ENCODE data around the gene SUN2.

SUN2 gene

GRCh38 chr22:38720350-38720749 lies 35.4 kb downstream of the SUN2 start:
- Histone ChIP-seq H2BK120ac (ENCODE audit: low read depth, low read length) (no peak overlapping the region), H3K4me3 (ENCODE audit: low read length) (no peak overlapping the region), H3K79me2 (ENCODE audit: control insufficient read depth, insufficient read depth, low read length) (peaks cover 5% of the 10 kb centered on the region), H3K56ac (ENCODE audit: low read length) (no peak overlapping the region), H2BK15ac (replicated peaks; ENCODE audit: low read depth) (no peak overlapping the region), H4K8ac (ENCODE audit: low read depth, low read length) (no peak overlapping the region), H3K9ac (ENCODE audit: low read length) (no peak overlapping the region), H2AK5ac (ENCODE audit: low read length) (no peak overlapping the region), H3K27me3 (ENCODE audit: insufficient read depth, low read length, poor library complexity) (no peaks in the 10 kb centered on the region), H3K27ac (ENCODE audit: low read depth, low read length) (no peak overlapping the region), H3K4me2 (ENCODE audit: low read length) (no peak overlapping the region), H3K36me3 (ENCODE audit: control insufficient read depth, insufficient read depth, low read length) (peaks cover 7% of the 10 kb centered on the region), H3K18ac (ENCODE audit: low read length) (no peak overlapping the region), H3K4ac (ENCODE audit: low read depth, low read length) (no peak overlapping the region), H3K4me1 (ENCODE audit: control insufficient read depth, low read depth, low read length) (no peaks in the 10 kb centered on the region), H2BK5ac (ENCODE audit: low read length) (no peak overlapping the region), H3K23ac (ENCODE audit: low read length) (no peak overlapping the region), H4K5ac (ENCODE audit: low read length) (no peak overlapping the region), H3K79me1 (ENCODE audit: low read length) (peaks cover 8% of the 10 kb centered on the region)
- no CpG with 5 or more reads among the region's 3 CpGs for WGBS (ENCODE audit: extremely low coverage, insufficient coverage, low lambda C conversion rate)
- no peak for DNase-seq

GRCh38 chr22:38719196-38719595 lies 36.6 kb downstream of the SUN2 start:
- Histone ChIP-seq H4K5ac (ENCODE audit: low read length) (no peak overlapping the region), H3K27ac (ENCODE audit: low read depth, low read length) (no peak overlapping the region), H3K36me3 (ENCODE audit: control insufficient read depth, insufficient read depth, low read length) (peaks cover 4% of the 10 kb centered on the region)

GRCh38 chr22:38718414-38718813 lies 37.4 kb downstream of the SUN2 start:
- H2BK15ac ChIP-seq (replicated peaks; ENCODE audit: low read depth), result no peak overlapping the region
- H3K23ac ChIP-seq (ENCODE audit: low read length), result no peak overlapping the region
- peaks cover 3% of the 10 kb centered on the region for H3K36me3 ChIP-seq (ENCODE audit: control insufficient read depth, insufficient read depth, low read length)
- H3K27me3 ChIP-seq (ENCODE audit: insufficient read depth, low read length, poor library complexity), result no peaks in the 10 kb centered on the region
- WGBS (ENCODE audit: extremely low coverage, insufficient coverage, low lambda C conversion rate), result no CpG with 5 or more reads among the region's 6 CpGs
- H3K79me2 ChIP-seq (ENCODE audit: control insufficient read depth, insufficient read depth, low read length), result peaks cover 22% of the 10 kb centered on the region
- H2AK5ac ChIP-seq (ENCODE audit: low read length), result no peak overlapping the region
- no peak overlapping the region for H4K5ac ChIP-seq (ENCODE audit: low read length)
- H3K4me1 ChIP-seq (ENCODE audit: control insufficient read depth, low read depth, low read length), result peaks cover 9% of the 10 kb centered on the region
- peak; percentile 88 for DNase-seq
- no peak overlapping the region for H3K4me3 ChIP-seq (ENCODE audit: low read length)
- no peak overlapping the region for H3K56ac ChIP-seq (ENCODE audit: low read length)
- no peak overlapping the region for H2BK120ac ChIP-seq (ENCODE audit: low read depth, low read length)
- peaks cover 19% of the 10 kb centered on the region for H3K79me1 ChIP-seq (ENCODE audit: low read length)
- no peak overlapping the region for H3K4ac ChIP-seq (ENCODE audit: low read depth, low read length)
- no peak overlapping the region for H3K18ac ChIP-seq (ENCODE audit: low read length)
- no peak overlapping the region for H2BK5ac ChIP-seq (ENCODE audit: low read length)
- no peak overlapping the region for H3K27ac ChIP-seq (ENCODE audit: low read depth, low read length)
- H3K9ac ChIP-seq (ENCODE audit: low read length), result no peak overlapping the region
- H3K4me2 ChIP-seq (ENCODE audit: low read length), result no peak overlapping the region
- no peak overlapping the region for H4K8ac ChIP-seq (ENCODE audit: low read depth, low read length)

More at GRCh38 chr22:38719196-38719595, 36.6 kb downstream of the SUN2 start:
- WGBS (ENCODE audit: extremely low coverage, insufficient coverage, low lambda C conversion rate), result no CpG with 5 or more reads among the region's 6 CpGs
- no peak for DNase-seq
- peaks cover 18% of the 10 kb centered on the region for H3K79me1 ChIP-seq (ENCODE audit: low read length)
- H3K4me1 ChIP-seq (ENCODE audit: control insufficient read depth, low read depth, low read length), result peaks cover 4% of the 10 kb centered on the region
- H3K18ac ChIP-seq (ENCODE audit: low read length), result no peak overlapping the region
- no peak overlapping the region for H2BK5ac ChIP-seq (ENCODE audit: low read length)
- no peak overlapping the region for H3K4ac ChIP-seq (ENCODE audit: low read depth, low read length)
- H2BK15ac ChIP-seq (replicated peaks; ENCODE audit: low read depth), result no peak overlapping the region
- peaks cover 16% of the 10 kb centered on the region for H3K79me2 ChIP-seq (ENCODE audit: control insufficient read depth, insufficient read depth, low read length)
- H3K9ac ChIP-seq (ENCODE audit: low read length), result no peak overlapping the region
- no peak overlapping the region for H2BK120ac ChIP-seq (ENCODE audit: low read depth, low read length)
- no peak overlapping the region for H3K4me3 ChIP-seq (ENCODE audit: low read length)
- H4K8ac ChIP-seq (ENCODE audit: low read depth, low read length), result no peak overlapping the region
- H3K4me2 ChIP-seq (ENCODE audit: low read length), result no peak overlapping the region
- no peak overlapping the region for H2AK5ac ChIP-seq (ENCODE audit: low read length)
- H3K27me3 ChIP-seq (ENCODE audit: insufficient read depth, low read length, poor library complexity), result no peaks in the 10 kb centered on the region
- no peak overlapping the region for H3K56ac ChIP-seq (ENCODE audit: low read length)
- no peak overlapping the region for H3K23ac ChIP-seq (ENCODE audit: low read length)

- H3K18ac ChIP-seq (ENCODE audit: low read length), result no peak overlapping the region
- H2BK15ac ChIP-seq (replicated peaks; ENCODE audit: low read depth), result no peak overlapping the region
- H3K4me3 ChIP-seq (ENCODE audit: low read length), result no peak overlapping the region
- H3K4me2 ChIP-seq (ENCODE audit: low read length), result no peak overlapping the region
- no peak overlapping the region for H4K8ac ChIP-seq (ENCODE audit: low read depth, low read length)
- H3K79me1 ChIP-seq (ENCODE audit: low read length), result peaks cover 26% of the 10 kb centered on the region
- H3K56ac ChIP-seq (ENCODE audit: low read length), result no peak overlapping the region
- peaks cover 1% of the 10 kb centered on the region for H3K36me3 ChIP-seq (ENCODE audit: control insufficient read depth, insufficient read depth, low read length)
- no peak overlapping the region for H3K23ac ChIP-seq (ENCODE audit: low read length)
- H3K9ac ChIP-seq (ENCODE audit: low read length), result no peak overlapping the region
- no peak overlapping the region for H2BK5ac ChIP-seq (ENCODE audit: low read length)
- no peak overlapping the region for H2BK120ac ChIP-seq (ENCODE audit: low read depth, low read length)
- H3K27ac ChIP-seq (ENCODE audit: low read depth, low read length), result no peak overlapping the region
- H3K4me1 ChIP-seq (ENCODE audit: control insufficient read depth, low read depth, low read length), result peaks cover 18% of the 10 kb centered on the region
- no CpG with 5 or more reads among the region's 6 CpGs for WGBS (ENCODE audit: extremely low coverage, insufficient coverage, low lambda C conversion rate)
- H3K79me2 ChIP-seq (ENCODE audit: control insufficient read depth, insufficient read depth, low read length), result peaks cover 32% of the 10 kb centered on the region
- DNase-seq, result no peak
- no peak overlapping the region for H3K4ac ChIP-seq (ENCODE audit: low read depth, low read length)
- no peak overlapping the region for H4K5ac ChIP-seq (ENCODE audit: low read length)
- H3K27me3 ChIP-seq (ENCODE audit: insufficient read depth, low read length, poor library complexity), result no peaks in the 10 kb centered on the region
- H2AK5ac ChIP-seq (ENCODE audit: low read length), result no peak overlapping the region
These were observed 38.6 kb downstream of the SUN2 start for GRCh38 chr22:38717244-38717643.

- H3K56ac ChIP-seq (ENCODE audit: low read length), result no peak overlapping the region
- H2BK120ac ChIP-seq (ENCODE audit: low read depth, low read length), result no peak overlapping the region
- H3K9ac ChIP-seq (ENCODE audit: low read length), result no peak overlapping the region
- H3K79me2 ChIP-seq (ENCODE audit: control insufficient read depth, insufficient read depth, low read length), result peaks cover 32% of the 10 kb centered on the region
- no peak overlapping the region for H3K23ac ChIP-seq (ENCODE audit: low read length)
- no peaks in the 10 kb centered on the region for H3K27me3 ChIP-seq (ENCODE audit: insufficient read depth, low read length, poor library complexity)
- H3K79me1 ChIP-seq (ENCODE audit: low read length), result peaks cover 26% of the 10 kb centered on the region
- no peak overlapping the region for H3K4me2 ChIP-seq (ENCODE audit: low read length)
- H3K4me1 ChIP-seq (ENCODE audit: control insufficient read depth, low read depth, low read length), result peaks cover 21% of the 10 kb centered on the region
- DNase-seq, result no peak
- H3K4ac ChIP-seq (ENCODE audit: low read depth, low read length), result no peak overlapping the region
- no peak overlapping the region for H2BK5ac ChIP-seq (ENCODE audit: low read length)
- H3K36me3 ChIP-seq (ENCODE audit: control insufficient read depth, insufficient read depth, low read length), result peaks cover 1% of the 10 kb centered on the region
- H2BK15ac ChIP-seq (replicated peaks; ENCODE audit: low read depth), result no peak overlapping the region
- H3K18ac ChIP-seq (ENCODE audit: low read length), result no peak overlapping the region
- H2AK5ac ChIP-seq (ENCODE audit: low read length), result no peak overlapping the region
- no CpG with 5 or more reads among the region's 9 CpGs for WGBS (ENCODE audit: extremely low coverage, insufficient coverage, low lambda C conversion rate)
- no peak overlapping the region for H4K5ac ChIP-seq (ENCODE audit: low read length)
- no peak overlapping the region for H4K8ac ChIP-seq (ENCODE audit: low read depth, low read length)
- H3K27ac ChIP-seq (ENCODE audit: low read depth, low read length), result no peak overlapping the region
- H3K4me3 ChIP-seq (ENCODE audit: low read length), result no peak overlapping the region
These were observed 39.0 kb downstream of the SUN2 start for GRCh38 chr22:38716826-38717225.

GRCh38 chr22:38716271-38716670 lies 39.5 kb downstream of the SUN2 start:
- Histone ChIP-seq H3K4me1 (ENCODE audit: control insufficient read depth, low read depth, low read length) (peaks cover 21% of the 10 kb centered on the region), H3K27me3 (ENCODE audit: insufficient read depth, low read length, poor library complexity) (no peaks in the 10 kb centered on the region), H3K36me3 (ENCODE audit: control insufficient read depth, insufficient read depth, low read length) (peaks cover 1% of the 10 kb centered on the region), H2AK5ac (ENCODE audit: low read length) (no peak overlapping the region), H3K27ac (ENCODE audit: low read depth, low read length) (no peak overlapping the region), H3K9ac (ENCODE audit: low read length) (no peak overlapping the region), H3K79me2 (ENCODE audit: control insufficient read depth, insufficient read depth, low read length) (peaks cover 32% of the 10 kb centered on the region), H3K4me3 (ENCODE audit: low read length) (no peak overlapping the region), H3K23ac (ENCODE audit: low read length) (no peak overlapping the region), H4K5ac (ENCODE audit: low read length) (no peak overlapping the region), H3K18ac (ENCODE audit: low read length) (no peak overlapping the region), H3K56ac (ENCODE audit: low read length) (no peak overlapping the region), H2BK5ac (ENCODE audit: low read length) (no peak overlapping the region), H2BK120ac (ENCODE audit: low read depth, low read length) (no peak overlapping the region), H4K8ac (ENCODE audit: low read depth, low read length) (no peak overlapping the region), H3K79me1 (ENCODE audit: low read length) (peaks cover 26% of the 10 kb centered on the region), H2BK15ac (replicated peaks; ENCODE audit: low read depth) (no peak overlapping the region), H3K4me2 (ENCODE audit: low read length) (no peak overlapping the region), H3K4ac (ENCODE audit: low read depth, low read length) (no peak overlapping the region)
- DNase-seq, result no peak
- WGBS (ENCODE audit: extremely low coverage, insufficient coverage, low lambda C conversion rate), result no CpG with 5 or more reads among the region's 10 CpGs

All from mesendoderm (in vitro differentiated cells).